ENCODE results near the gene AOC3.
"Not testable (repeated sequence)": the region's sequence is repeated elsewhere in the genome, so short reads cannot be mapped to it uniquely, and the experiment has no call there.

Gene AOC3

GRCh38 chr17:42894283-42895184 lies 43.5 kb downstream of the AOC3 start:
- DNase-seq (ENCODE audit: low spot score): no peak

GRCh38 chr17:42895185-42895555 lies 44.2 kb downstream of the AOC3 start:
- DNase-seq (ENCODE audit: low spot score): no peak

GRCh38 chr17:42898147-42898811 lies 47.3 kb downstream of the AOC3 start:
- DNase-seq (ENCODE audit: low spot score): no peak

- not testable (repeated sequence) for DNase-seq (ENCODE audit: low spot score)
Observed at GRCh38 chr17:42899981-42900380, 49.0 kb downstream of the AOC3 start.

GRCh38 chr17:42900460-42901331 lies 49.7 kb downstream of the AOC3 start, which contains the start of gene G6PC1:
G6PC1 (plus strand) TSS chr17:42900799; CDS start chr17:42900877, 78 bp downstream.
- DNase-seq (ENCODE audit: low spot score): no peak

- no peak for DNase-seq (ENCODE audit: low spot score)
Observed at GRCh38 chr17:42901535-42902229, 50.7 kb downstream of the AOC3 start.

- DNase-seq (ENCODE audit: low spot score): no peak
Observed at GRCh38 chr17:42904110-42904469, 53.1 kb downstream of the AOC3 start.

- no peak for DNase-seq (ENCODE audit: low spot score)
Observed at GRCh38 chr17:42906772-42907446, 55.9 kb downstream of the AOC3 start.

All from CD4-positive, alpha-beta T cell treated with Interleukin-2 at 100 ng/mL for 4 hours (primary cell).